Type B pancreatic cell (in vitro differentiated cells): ENCODE data around the gene GBGT1. TPM values are rescaled to one million over a fixed set of nuclear protein-coding genes. Genes with fewer than 3 reads are reported as not detected.
"Not testable (repeated sequence)": the region's sequence is repeated elsewhere in the genome, so short reads cannot be mapped to it uniquely, and the experiment has no call there.

Experiments used
- DNase-seq: peaks from one replicate; pipeline ENCODE4 v3.0.0; 2021; ENCODE audit warnings: mixed read lengths; ENCODE audit not compliant: unreplicated experiment; ENCODE audit errors: extremely low spot score
- H3K27ac Mint-ChIP-seq: 2 replicates; pipeline ENCODE4 v1.8.0; 2021; ENCODE audit warnings: mild to moderate bottlenecking, mixed read lengths
- H3K27me3 Mint-ChIP-seq: 2 replicates; pipeline ENCODE4 v1.8.0; 2021; ENCODE audit warnings: mixed read lengths
- H3K36me3 Mint-ChIP-seq: 2 replicates; pipeline ENCODE4 v1.8.0; 2021; ENCODE audit warnings: mixed read lengths
- H3K4me1 Mint-ChIP-seq: one replicate; pipeline ENCODE4 v1.8.0; 2021; ENCODE audit warnings: mixed read lengths; ENCODE audit not compliant: unreplicated experiment
- H3K4me3 Mint-ChIP-seq: 2 replicates; pipeline ENCODE4 v1.8.0; 2021; ENCODE audit warnings: mild to moderate bottlenecking, mixed read lengths
- H3K9me3 Mint-ChIP-seq: 2 replicates; pipeline ENCODE4 v1.8.0; 2021; ENCODE audit warnings: mixed read lengths
- CTCF ChIP-seq: fragments of 200-600 bp; sonication (generic); conservative IDR thresholded peaks from 2 replicates; pipeline ENCODE4 v1.5.0; 2021; ENCODE audit warnings: antibody characterized with exemption, mild to moderate bottlenecking
- total RNA-seq: library from RNA; stranded (reverse); gene quantifications from 2 replicates; pipeline ENCODE4 v1.2.1, GENCODE V29; 2021; ENCODE audit warnings: low replicate concordance

The GBGT1 gene
- total RNA-seq, 1 donor from 2014 or later = 21.0 TPM

DNA sequence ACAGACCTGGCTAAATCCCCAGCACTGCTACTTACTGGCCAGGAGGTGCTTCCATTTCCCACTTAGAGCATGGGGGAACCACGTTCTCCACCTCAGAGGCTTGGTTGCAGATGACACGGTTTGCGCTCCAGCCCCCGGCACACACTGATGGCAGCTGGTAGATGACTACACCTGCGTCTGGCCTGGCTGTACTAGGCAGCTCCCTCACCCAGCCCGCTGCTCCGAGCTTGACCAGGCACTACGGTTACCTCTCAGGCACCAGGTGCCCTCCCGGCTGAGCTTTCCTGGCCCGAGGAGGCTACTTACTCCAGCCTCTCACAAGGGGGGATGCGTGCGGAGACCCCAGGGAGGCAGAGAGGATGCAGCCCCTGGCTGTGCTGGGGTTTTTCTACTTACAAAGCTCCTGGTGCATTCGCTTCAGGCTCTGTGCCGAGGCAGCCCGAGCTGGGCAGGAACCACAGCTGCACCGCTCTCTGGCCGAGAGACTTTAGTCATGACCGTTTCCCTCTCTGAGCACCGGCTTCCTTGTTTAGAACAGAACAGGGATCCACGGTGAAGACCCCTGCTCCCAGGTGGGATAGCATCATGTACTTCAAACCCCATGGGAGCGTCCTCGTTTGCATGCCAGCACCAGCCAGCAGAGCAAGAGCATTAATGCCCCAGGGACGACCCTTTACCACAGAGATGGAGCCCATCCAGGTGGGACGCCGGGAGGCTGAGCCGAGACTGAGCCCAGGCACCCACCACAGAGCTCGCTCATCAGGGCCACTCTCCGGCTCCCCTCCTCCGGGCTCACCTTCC lies 7.6 kb upstream of the GBGT1 start:
- no peak overlapping the region for H3K4me3 Mint-ChIP-seq
- peaks cover 5% of the 10 kb centered on the region for H3K4me1 Mint-ChIP-seq
- TF ChIP-seq CTCF = no peak
- H3K27ac Mint-ChIP-seq = no peak overlapping the region
- DNase-seq = no peak
- peaks cover 14% of the 10 kb centered on the region for H3K27me3 Mint-ChIP-seq
- peaks cover 5% of the 10 kb centered on the region for H3K9me3 Mint-ChIP-seq
- peaks cover 4% of the 10 kb centered on the region for H3K36me3 Mint-ChIP-seq

GRCh38 chr9:133170716-133171115 lies 7.0 kb upstream of the GBGT1 start:
- Mint-ChIP-seq H3K27me3 (peaks cover 9% of the 10 kb centered on the region), H3K4me1 (peaks cover 5% of the 10 kb centered on the region), H3K27ac (no peak overlapping the region), H3K36me3 (peaks cover 4% of the 10 kb centered on the region), H3K9me3 (peaks cover 5% of the 10 kb centered on the region), H3K4me3 (no peak overlapping the region)
- DNase-seq = no peak
- no peak for TF ChIP-seq CTCF

GRCh38 chr9:133169687-133170086 lies 6.0 kb upstream of the GBGT1 start:
- H3K27ac Mint-ChIP-seq = peak overlapping the region; percentile 97
- H3K4me1 Mint-ChIP-seq, H3K36me3 Mint-ChIP-seq, DNase-seq, H3K4me3 Mint-ChIP-seq, H3K27me3 Mint-ChIP-seq, H3K9me3 Mint-ChIP-seq: not testable (repeated sequence)

GRCh38 chr9:133169102-133169501 lies 5.4 kb upstream of the GBGT1 start:
- no peak for DNase-seq
- H3K36me3 Mint-ChIP-seq = peaks cover 4% of the 10 kb centered on the region
- no peak for TF ChIP-seq CTCF
- H3K4me3 Mint-ChIP-seq = peak overlapping the region; percentile 64
- H3K4me1 Mint-ChIP-seq = peaks cover 5% of the 10 kb centered on the region
- peaks cover 8% of the 10 kb centered on the region for H3K27me3 Mint-ChIP-seq
- H3K9me3 Mint-ChIP-seq = peaks cover 5% of the 10 kb centered on the region
- H3K27ac Mint-ChIP-seq = peak overlapping the region; percentile 97

GRCh38 chr9:133168432-133168831 lies 4.7 kb upstream of the GBGT1 start:
- peak overlapping the region; percentile 97 for H3K27ac Mint-ChIP-seq
- H3K36me3 Mint-ChIP-seq = peaks cover 4% of the 10 kb centered on the region
- TF ChIP-seq CTCF = no peak
- H3K27me3 Mint-ChIP-seq = peaks cover 3% of the 10 kb centered on the region
- H3K4me3 Mint-ChIP-seq = peak overlapping the region; percentile 19
- peaks cover 5% of the 10 kb centered on the region for H3K4me1 Mint-ChIP-seq
- DNase-seq = no peak
- H3K9me3 Mint-ChIP-seq = peaks cover 5% of the 10 kb centered on the region

- H3K27ac Mint-ChIP-seq = no peak overlapping the region
- H3K4me3 Mint-ChIP-seq = no peak overlapping the region
- H3K9me3 Mint-ChIP-seq = peaks cover 5% of the 10 kb centered on the region
- peaks cover 3% of the 10 kb centered on the region for H3K27me3 Mint-ChIP-seq
- H3K4me1 Mint-ChIP-seq = peaks cover 5% of the 10 kb centered on the region
- DNase-seq = no peak
- peaks cover 4% of the 10 kb centered on the region for H3K36me3 Mint-ChIP-seq
- no peak for TF ChIP-seq CTCF
These were observed 4.1 kb upstream of the GBGT1 start for GRCh38 chr9:133167769-133168168.
